Calu3 (cell line): ENCODE results near the gene FANCD2. TPM values are rescaled to one million over a fixed set of nuclear protein-coding genes. Genes with fewer than 3 reads are reported as not detected.

Experiments
- BruUV-seq: library from RNA; stranded (reverse); fragments of 400-500 nt; replicated peaks from 2 replicates; lab custom pipeline; 2021; lab: Mats Ljungman, UMichigan
- CTCF ChIA-PET: fragments of 300-600 bp; sonication (Branson Sonifier 250); formaldehyde crosslinking; loops from one replicate; lab custom pipeline; 2022; ENCODE audit warnings: antibody characterized with exemption; lab: Charles Lee
- DNase-seq: peaks from one replicate; pipeline ENCODE4 v3.0.0; 2022
- H3K27ac Mint-ChIP-seq: one replicate; pipeline ENCODE4 v1.8.0; 2022; ENCODE audit warnings: mixed read lengths; ENCODE audit not compliant: unreplicated experiment
- H3K27me3 Mint-ChIP-seq: one replicate; pipeline ENCODE4 v1.8.0; 2022; ENCODE audit warnings: mixed read lengths; ENCODE audit not compliant: unreplicated experiment
- H3K36me3 Mint-ChIP-seq: one replicate; pipeline ENCODE4 v1.8.0; 2022; ENCODE audit warnings: mild to moderate bottlenecking, moderate library complexity, mixed read lengths; ENCODE audit not compliant: insufficient read depth, unreplicated experiment
- H3K4me1 Mint-ChIP-seq: one replicate; pipeline ENCODE4 v1.8.0; 2022; ENCODE audit warnings: mild to moderate bottlenecking, low read depth, mixed read lengths; ENCODE audit not compliant: unreplicated experiment
- H3K4me3 Mint-ChIP-seq: one replicate; pipeline ENCODE4 v1.8.0; 2022; ENCODE audit warnings: mild to moderate bottlenecking, low read depth, moderate library complexity, mixed read lengths; ENCODE audit not compliant: unreplicated experiment
- H3K9me3 Mint-ChIP-seq: one replicate; pipeline ENCODE4 v1.8.0; 2022; ENCODE audit warnings: low read depth, mixed read lengths; ENCODE audit not compliant: unreplicated experiment
- CTCF ChIP-seq: fragments of 200-600 bp; IDR thresholded peaks from one replicate; pipeline ENCODE4 v1.8.0; 2022; ENCODE audit warnings: antibody characterized with exemption; ENCODE audit not compliant: unreplicated experiment
- intact Hi-C: fragments of 100-400 bp; cut with micrococcal nuclease; formaldehyde crosslinking; loops from one replicate; pipeline ENCODE4 v1.10.0; 2022; ENCODE audit not compliant: unreplicated experiment
- total RNA-seq: library from RNA; stranded (reverse); gene quantifications from 2 replicates; pipeline ENCODE4 v1.2.3, GENCODE V29; 2022

Gene FANCD2
- total RNA-seq, 1 experiment from 2014 or later = 40.3 TPM

GRCh38 chr3:10002951-10003350, 23.3 kb upstream of the FANCD2 start:
- H3K27me3 Mint-ChIP-seq = peaks cover 13% of the 10 kb centered on the region
- no peak for DNase-seq

GRCh38 chr3:10004506-10004905, 21.7 kb upstream of the FANCD2 start:
- CTCF ChIA-PET = interaction anchor here (0.7 kb wide), 2 partner anchors 24 to 182 kb away, joined by 3 to 6 read pairs; no protein-coding TSS in a partner anchor
- Mint-ChIP-seq H3K27ac (no peak overlapping the region), H3K9me3 (no peaks in the 10 kb centered on the region), H3K4me1 (peaks cover 9% of the 10 kb centered on the region), H3K36me3 (peaks cover 9% of the 10 kb centered on the region), H3K27me3 (peaks cover 13% of the 10 kb centered on the region), H3K4me3 (no peak overlapping the region)
- no TSS peak for BruUV-seq
- intact Hi-C loops = no loop called here
- DNase-seq = no peak
- TF ChIP-seq CTCF = no peak

More at GRCh38 chr3:10002951-10003350, 23.3 kb upstream of the FANCD2 start:
- BruUV-seq = no TSS peak
- TF ChIP-seq CTCF = no peak
- intact Hi-C loops = no loop called here
- H3K4me1 Mint-ChIP-seq = peaks cover 9% of the 10 kb centered on the region
- H3K9me3 Mint-ChIP-seq = no peaks in the 10 kb centered on the region
- no peak overlapping the region for H3K27ac Mint-ChIP-seq
- H3K36me3 Mint-ChIP-seq = peaks cover 6% of the 10 kb centered on the region
- no peak overlapping the region for H3K4me3 Mint-ChIP-seq
- CTCF ChIA-PET = no interaction called here

GRCh38 chr3:10004960-10005564, 21.2 kb upstream of the FANCD2 start:
- no peak overlapping the region for H3K27ac Mint-ChIP-seq
- CTCF ChIA-PET = interaction anchor here (0.7 kb wide), 1 partner anchor 24 kb away, joined by 6 read pairs; no protein-coding TSS in a partner anchor
- H3K4me1 Mint-ChIP-seq = peaks cover 11% of the 10 kb centered on the region
- TF ChIP-seq CTCF = no peak
- peaks cover 13% of the 10 kb centered on the region for H3K27me3 Mint-ChIP-seq
- DNase-seq = no peak
- peaks cover 9% of the 10 kb centered on the region for H3K36me3 Mint-ChIP-seq
- H3K9me3 Mint-ChIP-seq = no peaks in the 10 kb centered on the region
- no peak overlapping the region for H3K4me3 Mint-ChIP-seq
- intact Hi-C loops = no loop called here
- no TSS peak for BruUV-seq

- Mint-ChIP-seq H3K4me3 (no peak overlapping the region), H3K27me3 (peaks cover 13% of the 10 kb centered on the region), H3K4me1 (peaks cover 18% of the 10 kb centered on the region), H3K27ac (no peak overlapping the region), H3K9me3 (no peaks in the 10 kb centered on the region), H3K36me3 (peaks cover 18% of the 10 kb centered on the region)
- CTCF ChIA-PET = no interaction called here
- intact Hi-C loops = no loop called here
- DNase-seq = no peak
- no peak for TF ChIP-seq CTCF
- BruUV-seq = no TSS peak
Observed at GRCh38 chr3:10006048-10006761, 20.0 kb upstream of the FANCD2 start.
